Stimulated activated CD8-positive, alpha-beta memory T cell treated with anti-CD3 and anti-CD28 coated beads, Interleukin-12 subunit alpha, Interleukin-12 subunit beta, amount 100 ng/mL, for 1 hour (primary cell): ENCODE measurements around the gene OR1N2.
"Not testable (repeated sequence)": the region's sequence is repeated elsewhere in the genome, so short reads cannot be mapped to it uniquely, and the experiment has no call there.

Experiments
- DNase-seq: peaks from one replicate; pipeline ENCODE4 v3.0.0-alpha.2; 2020; ENCODE audit warnings: low read depth

The OR1N2 gene, protein sequence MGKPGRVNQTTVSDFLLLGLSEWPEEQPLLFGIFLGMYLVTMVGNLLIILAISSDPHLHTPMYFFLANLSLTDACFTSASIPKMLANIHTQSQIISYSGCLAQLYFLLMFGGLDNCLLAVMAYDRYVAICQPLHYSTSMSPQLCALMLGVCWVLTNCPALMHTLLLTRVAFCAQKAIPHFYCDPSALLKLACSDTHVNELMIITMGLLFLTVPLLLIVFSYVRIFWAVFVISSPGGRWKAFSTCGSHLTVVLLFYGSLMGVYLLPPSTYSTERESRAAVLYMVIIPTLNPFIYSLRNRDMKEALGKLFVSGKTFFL

GRCh38 chr9:122552812-122553211 is at the start of gene OR1N2:
OR1N2 (plus strand) TSS chr9:122553112; CDS start chr9:122553212, 100 bp downstream.
- no peak for DNase-seq

DNA sequence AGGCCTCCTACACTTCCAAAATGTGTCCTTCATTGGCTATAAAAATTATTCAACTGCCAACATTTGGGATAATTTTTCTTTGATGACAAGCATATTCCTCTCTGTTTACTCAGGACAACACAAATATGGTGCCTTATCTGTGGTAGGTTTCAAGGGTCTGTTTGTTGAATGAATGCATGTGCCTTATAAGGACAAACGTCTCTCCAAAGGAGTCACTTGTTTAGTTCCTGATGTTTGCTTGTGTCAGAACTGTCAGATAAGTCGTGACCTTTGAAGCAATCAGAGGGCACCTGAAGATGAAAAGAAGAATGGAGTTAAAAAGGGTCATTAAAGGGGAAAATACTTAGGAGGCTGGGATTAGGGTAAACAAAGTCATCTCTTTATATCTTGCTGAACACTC is 45.9 kb upstream of the OR1N2 start:
- no peak for DNase-seq

- no peak for DNase-seq
Measured at GRCh38 chr9:122510502-122510901, 42.4 kb upstream of the OR1N2 start, which contains the start of gene OR1J2. OR1J2 (plus strand) TSS chr9:122510802; CDS start chr9:122510802, 0 bp downstream.

DNA sequence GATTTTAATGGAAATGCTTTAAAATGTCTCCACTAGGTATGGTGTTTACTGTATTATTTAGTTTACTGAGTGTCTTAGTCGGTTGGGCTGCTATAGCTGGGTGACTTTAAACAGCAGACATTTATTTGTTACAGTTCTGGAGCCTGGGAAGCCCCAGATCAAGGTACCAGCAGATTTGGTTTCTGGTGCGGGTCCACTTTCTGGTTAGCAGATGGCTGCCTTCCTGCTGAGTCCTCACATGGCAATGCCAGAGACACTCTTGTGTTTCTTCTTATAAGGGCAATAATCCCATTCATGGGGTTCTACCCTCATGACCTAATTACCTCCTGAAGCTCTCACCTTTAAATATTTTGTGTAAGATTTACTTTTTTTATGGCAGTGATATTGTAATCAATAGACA is 34.7 kb upstream of the OR1N2 start:
- no peak for DNase-seq

DNA sequence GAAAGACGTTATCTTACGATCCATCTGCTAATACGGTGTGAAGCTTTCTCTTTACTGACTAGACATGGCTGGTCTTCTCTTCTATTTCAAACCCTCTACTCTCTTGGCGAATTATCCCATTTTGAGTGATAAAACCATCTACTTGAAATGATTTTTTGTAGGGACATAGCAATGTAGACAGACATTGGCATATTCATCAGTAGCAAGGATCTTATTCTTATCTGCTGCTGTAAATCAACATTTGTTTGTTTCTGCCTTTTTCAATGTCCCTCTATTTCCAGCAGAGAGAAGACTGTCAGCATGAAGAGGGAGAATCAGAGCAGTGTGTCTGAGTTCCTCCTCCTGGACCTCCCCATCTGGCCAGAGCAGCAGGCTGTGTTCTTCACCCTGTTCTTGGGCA is 34.1 kb upstream of the OR1N2 start, which contains the start of gene OR1J4:
Gene OR1J4, plus strand, starts transcription at position 301 of the 400 bp plus-strand sequence. Its CDS starts 0 bp downstream, at position 301.
- no peak for DNase-seq

DNA sequence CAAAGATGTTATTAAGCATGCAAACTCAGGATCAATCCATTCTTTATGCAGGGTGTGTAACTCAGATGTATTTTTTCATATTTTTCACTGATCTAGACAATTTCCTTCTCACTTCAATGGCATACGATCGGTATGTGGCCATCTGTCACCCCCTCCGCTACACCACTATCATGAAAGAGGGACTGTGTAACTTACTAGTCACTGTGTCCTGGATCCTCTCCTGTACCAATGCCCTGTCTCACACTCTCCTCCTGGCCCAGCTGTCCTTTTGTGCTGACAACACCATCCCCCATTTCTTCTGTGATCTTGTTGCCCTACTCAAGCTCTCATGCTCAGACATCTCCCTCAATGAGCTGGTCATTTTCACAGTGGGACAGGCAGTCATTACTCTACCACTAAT is 33.5 kb upstream of the OR1N2 start:
- no peak for DNase-seq

GRCh38 chr9:122526602-122527001 is 26.3 kb upstream of the OR1N2 start:
- no peak for DNase-seq

DNA sequence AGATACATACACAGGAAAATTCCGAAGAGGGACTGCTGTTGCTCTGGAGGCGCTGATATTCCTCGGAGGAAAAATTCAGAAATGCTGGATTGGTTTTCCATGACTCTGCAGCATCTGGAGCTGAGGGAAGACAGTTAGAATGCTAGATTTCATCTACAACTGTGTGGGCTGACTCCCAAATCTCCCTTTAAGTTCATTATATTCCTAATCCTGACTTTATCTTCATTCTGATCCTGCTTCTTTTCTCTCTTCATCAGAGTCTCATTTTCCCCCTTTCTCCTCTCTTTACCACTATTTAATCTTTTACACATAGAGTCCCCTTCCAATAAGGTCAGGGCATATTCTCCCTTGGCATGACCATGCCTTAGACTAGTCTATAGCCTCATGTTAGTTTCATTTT is 25.7 kb upstream of the OR1N2 start, which contains the start of gene OR1N1:
Gene OR1N1, minus strand, starts transcription at position 101 of the 400 bp plus-strand sequence. Its CDS starts 0 bp downstream, at position 101.
- DNase-seq, result no peak

GRCh38 chr9:122531157-122531556 is 21.8 kb upstream of the OR1N2 start:
- not testable (repeated sequence) for DNase-seq

DNA sequence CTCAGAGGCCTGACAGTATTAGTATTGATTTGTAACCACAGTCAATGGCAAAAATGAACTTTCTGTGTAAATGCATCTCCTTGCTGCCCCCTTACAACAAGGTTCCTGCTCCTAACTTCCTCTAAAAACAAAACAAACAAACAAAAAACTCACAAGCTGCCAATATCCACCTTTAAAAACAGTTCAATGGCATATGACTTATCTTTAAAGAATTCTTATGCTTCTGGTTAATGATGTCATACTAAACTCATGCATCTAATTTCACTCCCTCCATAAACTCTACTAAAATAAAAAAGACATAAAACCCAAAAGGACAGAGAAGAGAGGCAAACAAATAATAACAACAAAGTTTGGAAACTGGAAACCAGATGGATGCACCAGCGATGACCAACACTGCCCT is 16.8 kb upstream of the OR1N2 start:
- no peak for DNase-seq

DNA sequence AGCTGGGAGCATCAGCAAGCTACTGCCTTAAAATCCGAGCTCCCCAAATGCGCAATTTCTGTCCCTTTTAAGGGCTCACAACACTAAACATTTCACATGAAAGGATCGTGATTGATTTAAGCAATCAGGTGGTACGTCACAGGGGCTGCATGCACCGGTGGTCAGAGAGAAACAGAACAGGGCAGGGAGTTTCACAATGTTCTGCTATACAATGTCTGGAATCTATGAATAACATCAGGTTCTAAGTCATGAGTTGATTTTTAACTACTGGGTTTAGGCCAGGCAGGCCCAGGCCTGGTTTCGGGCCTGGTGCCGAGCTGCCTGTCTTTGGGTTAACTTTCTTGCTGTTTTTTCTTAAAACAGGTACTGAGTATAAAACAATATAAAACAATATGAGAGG is 15.8 kb upstream of the OR1N2 start:
- DNase-seq, result not testable (repeated sequence)

GRCh38 chr9:122538757-122539156 is 14.2 kb upstream of the OR1N2 start:
- no peak for DNase-seq

DNA sequence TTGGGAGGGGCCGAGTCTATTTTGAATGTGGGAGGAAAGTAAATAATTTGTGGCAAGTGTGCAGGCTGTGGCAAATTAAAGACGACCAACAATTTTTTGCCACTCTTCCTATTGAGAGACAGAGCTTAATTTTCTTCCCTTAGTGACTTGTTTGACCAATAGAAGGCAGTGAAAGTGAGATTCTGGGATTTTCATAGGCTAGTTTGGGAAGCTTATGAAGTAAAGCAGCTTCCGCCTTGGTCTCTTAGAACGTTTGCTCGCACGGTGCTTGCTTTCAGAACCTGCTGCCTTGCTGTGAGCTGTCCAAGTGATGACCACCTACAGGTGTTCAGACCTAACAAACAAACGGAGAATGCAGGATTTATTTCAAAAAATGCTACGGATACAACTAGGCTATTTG is 6.7 kb upstream of the OR1N2 start:
- no peak for DNase-seq

- no peak for DNase-seq
Measured at GRCh38 chr9:122551371-122551770, 1.5 kb upstream of the OR1N2 start.

DNA sequence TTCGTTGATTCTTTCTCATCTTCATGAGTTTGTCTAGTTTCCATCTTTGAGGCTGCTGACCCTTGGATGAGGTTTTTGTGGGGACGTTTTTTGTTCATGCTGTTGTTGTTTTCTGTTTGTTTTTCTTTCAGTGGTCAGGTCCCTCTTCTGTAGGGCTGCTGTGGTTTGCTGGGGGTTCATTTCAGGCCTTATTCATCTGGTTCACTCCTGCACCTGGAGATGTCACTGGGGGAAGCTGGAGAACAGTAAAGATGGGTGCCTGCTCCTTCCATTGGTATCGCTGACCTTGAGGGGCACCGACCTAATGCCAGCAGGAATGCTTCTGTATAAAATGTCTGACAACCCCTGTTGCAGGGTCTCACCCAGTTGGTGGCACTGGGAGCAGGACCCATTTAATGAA is 8.5 kb downstream of the OR1N2 start:
- DNase-seq, result no peak

DNA sequence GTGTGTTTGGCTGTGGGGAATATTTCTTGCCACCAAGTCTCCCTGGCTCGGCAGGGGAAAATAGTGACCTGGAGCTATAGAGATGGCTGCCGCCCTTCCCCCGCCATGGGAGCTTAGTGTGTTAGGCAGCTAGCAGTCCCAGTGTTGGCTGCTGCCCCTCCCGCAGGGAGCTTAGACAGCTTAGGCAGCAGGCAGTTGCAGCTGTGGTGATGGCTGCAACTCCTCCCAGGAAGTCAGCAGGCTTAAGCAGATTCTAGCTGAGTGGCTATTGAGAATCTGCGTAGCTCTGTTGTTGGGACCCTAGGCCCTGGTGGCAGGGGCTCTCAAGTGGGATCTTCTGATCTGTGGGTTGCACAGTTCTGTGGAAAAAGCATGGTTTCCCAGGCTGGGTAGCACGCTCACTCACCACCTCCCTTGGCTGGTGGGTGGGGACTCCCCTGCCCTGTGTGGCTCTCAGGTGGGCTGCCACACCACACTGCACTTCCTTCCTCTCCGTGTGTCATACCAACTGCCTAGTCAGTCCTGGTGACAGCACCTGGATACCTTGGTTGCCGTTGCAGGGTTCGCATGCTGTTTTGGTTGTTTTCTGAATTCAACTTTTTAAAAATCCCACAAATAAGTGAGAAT is 9.3 kb downstream of the OR1N2 start:
- no peak for DNase-seq

GRCh38 chr9:122567901-122568300 is 15.0 kb downstream of the OR1N2 start:
- DNase-seq, result no peak

GRCh38 chr9:122572456-122572855 is 19.5 kb downstream of the OR1N2 start:
- DNase-seq, result no peak

DNA sequence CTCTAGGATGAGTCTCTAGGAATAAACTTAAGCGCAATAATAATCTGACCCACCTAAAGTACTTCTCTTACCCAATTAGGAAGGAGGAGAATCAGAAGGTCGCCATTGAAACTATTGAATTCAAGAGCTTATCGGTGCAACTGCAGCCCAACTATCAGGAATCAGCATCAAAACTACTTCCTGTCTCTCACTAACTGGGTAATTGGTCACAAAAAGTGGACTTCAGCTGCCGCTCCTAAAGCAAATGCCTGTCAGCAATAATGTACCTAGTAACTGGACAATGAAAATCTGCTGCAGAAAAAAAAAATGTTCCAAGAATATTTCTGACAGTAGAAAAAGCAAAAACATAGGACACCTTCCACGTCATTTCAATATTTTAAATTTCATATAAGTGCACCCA is 27.0 kb downstream of the OR1N2 start:
- DNase-seq, result no peak

GRCh38 chr9:122580360-122580759 is 27.4 kb downstream of the OR1N2 start:
- DNase-seq, result no peak

DNA sequence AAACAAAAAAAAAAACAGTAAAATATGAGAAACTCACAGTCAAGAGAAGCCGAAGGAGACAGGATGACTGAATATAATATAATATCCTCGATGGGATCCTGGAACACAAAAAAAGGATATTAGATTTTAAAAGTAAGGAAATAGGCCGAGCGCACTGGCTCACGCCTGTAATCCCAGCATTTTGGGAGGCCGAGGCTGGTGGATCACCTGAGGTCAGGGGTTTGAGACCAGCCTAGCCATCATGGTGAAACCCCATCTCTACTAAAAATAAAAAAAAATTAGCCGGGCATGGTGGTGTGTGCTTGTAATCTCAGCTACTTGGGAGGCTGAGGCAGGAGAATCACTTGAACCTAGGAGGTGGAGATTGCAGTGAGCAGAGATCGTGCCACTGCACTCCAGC is 30.4 kb downstream of the OR1N2 start, which contains the start of gene OR1L8:
Gene OR1L8, minus strand, starts transcription at position 101 of the 400 bp plus-strand sequence. CDS start 14,907 bp downstream, outside the sequence.
- not testable (repeated sequence) for DNase-seq
